Superior temporal gyrus (tissue), 1 donor: ENCODE measurements around the gene DLG1.
"Not testable (repeated sequence)": the region's sequence is repeated elsewhere in the genome, so short reads cannot be mapped to it uniquely, and the experiment has no call there.

Source experiments
- DNase-seq: peaks from one replicate; pipeline ENCODE4 v3.0.0-alpha.2; 2016; ENCODE audit errors: extremely low spot score

Gene DLG1

DNA sequence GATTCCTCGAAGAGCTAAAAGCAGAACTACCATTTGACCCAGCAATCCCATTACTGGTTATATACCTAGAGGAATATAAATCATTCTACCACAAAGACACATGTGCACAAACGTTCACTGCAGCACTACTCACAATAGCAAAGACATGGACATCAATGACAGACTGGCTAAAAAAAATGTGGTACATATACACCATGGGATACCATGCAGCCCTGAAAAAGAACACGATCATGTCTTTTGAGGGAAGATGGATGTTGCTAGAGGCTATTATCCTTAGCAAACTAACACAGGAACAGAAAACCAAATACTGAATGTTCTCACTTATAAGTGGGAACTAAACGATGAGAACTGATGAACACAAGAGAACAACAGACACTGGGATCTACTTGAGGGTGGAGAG is 86.7 kb downstream of the DLG1 start:
- not testable (repeated sequence) for DNase-seq

DNA sequence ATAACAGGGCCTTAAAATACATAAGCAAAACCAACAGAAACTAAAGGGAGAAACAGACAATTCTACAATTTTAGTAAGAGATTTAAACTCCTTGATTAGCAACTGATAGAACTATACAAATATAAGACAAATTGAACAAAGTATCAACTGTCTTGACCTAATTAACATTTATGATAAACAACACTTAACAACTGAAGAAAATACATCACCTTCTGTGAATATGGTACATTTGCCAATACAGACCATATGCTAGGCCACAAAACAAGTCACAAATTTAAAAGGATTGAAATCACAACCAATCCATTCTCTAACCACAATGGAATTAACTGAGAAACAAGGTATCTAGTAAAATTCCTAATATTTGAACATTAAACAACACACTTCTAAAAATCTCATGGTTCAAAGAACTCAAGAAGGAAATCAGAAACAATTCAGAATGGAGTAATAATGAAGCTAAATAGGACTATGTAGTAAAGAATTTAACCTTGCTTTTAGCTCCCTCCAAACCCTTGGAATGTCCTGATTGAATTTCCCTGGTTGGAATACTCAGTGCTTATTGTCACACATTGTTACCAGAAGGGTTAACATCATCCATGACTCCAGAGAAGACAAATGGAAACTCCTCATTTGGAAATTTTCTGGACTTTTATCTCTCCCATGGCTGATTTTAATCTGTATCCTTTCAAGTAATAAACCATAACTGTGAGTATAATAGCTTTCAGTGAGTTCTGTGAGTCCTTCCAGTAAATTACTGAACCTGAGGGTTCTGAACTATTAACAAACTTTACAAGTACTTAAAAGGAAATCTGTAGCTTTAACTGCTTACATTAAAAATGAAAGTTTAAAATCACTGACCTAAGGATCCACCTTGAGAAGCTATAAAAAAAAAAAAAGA is 88.8 kb downstream of the DLG1 start:
- no peak for DNase-seq

DNA sequence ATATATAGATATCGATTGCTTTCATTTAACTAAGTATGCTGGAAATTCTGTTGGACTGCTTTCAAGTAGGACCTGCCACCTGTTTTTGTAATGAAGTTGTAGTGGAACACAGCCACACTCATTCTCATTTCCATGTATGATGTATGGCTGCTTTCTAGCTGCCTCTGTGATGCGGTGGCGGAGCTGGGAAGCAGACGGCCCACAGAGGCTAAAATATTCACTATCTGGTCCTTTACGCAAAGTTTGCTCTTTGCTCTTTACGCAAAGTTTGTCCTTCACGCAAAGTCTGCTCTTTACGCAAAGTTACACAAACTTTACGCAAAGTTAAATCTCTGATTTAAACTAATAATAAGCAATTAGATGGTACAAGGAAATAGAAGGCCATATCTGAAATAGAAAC is 91.5 kb downstream of the DLG1 start:
- no peak for DNase-seq

DNA sequence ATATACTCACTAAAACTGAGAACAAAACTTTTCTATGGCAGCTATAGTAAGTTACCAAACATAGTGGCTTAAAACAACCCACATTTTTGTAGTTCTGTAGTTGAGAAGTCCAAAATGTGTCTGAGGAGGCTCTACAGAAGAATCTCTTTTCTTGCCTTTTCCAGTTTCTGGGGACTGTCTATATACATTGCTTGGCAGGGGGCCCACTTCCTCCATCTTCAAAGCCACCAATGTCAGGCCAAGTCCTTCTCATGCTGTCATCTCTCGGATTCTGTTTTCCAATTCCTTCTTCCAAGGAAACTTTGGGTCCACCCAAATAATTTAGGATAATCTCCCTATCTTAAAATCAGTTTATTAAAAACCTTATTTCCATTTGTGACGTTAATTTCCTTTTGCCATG is 92.7 kb downstream of the DLG1 start:
- no peak for DNase-seq

GRCh38 chr3:197205265-197205664 is 93.1 kb downstream of the DLG1 start:
- no peak for DNase-seq

DNA sequence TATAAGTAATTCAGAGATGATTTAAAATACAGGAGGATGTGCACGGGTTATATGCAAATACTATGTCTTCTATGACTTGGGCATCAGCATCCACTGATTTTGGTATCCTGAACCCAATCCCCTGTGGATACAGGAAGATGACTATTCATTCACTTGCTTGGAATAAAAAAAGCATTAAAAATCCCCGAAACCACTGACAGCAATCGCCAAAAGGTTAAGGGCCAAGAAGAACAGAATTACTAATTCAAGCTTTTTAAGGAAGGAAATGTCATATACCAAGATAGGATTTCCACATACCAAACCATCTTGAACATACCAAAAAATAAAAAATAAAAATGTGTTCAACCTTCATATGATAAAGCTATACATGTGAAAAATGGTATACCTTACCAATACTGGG is 93.7 kb downstream of the DLG1 start:
- DNase-seq, result no peak

DNA sequence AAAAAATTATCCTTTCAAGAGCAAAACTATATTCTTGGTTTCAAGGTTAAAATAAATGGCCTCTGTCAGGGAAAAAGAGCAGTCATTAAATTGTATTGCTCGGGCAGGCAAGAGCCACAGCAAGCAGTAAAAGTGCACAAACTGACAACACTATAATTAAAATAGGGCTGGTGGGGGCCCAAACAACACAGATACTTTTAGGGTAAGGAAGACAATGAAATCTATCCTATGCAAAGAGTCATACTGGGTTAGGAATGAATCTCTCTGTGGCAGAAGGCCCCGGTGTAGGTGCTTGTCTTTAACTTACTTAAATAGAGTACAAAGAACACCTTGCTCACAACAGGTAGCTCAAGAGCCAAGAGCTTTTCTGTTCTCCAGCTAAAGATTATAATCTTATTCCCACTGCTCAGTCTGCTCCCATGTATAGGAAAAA is 94.7 kb downstream of the DLG1 start:
- no peak for DNase-seq

DNA sequence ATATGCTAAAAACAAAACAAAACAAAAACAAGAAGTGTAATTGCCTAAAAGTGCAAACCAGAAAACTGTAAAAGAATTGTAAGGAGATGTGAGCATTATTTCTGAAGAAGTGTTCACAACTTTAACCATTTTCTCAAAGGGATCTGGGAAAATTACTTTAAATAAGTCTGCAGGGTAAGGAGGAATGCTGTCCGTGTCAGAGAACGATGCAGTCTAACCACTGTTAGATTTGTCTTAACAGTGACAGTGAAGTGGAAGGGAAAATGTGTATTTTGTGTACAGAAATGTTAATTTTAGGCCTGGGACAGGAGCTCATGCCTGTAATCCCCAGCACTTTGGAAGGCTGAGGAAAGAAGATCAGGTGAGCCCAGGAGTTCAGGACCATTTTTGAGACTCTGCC is 95.7 kb downstream of the DLG1 start:
- DNase-seq, result no peak

DNA sequence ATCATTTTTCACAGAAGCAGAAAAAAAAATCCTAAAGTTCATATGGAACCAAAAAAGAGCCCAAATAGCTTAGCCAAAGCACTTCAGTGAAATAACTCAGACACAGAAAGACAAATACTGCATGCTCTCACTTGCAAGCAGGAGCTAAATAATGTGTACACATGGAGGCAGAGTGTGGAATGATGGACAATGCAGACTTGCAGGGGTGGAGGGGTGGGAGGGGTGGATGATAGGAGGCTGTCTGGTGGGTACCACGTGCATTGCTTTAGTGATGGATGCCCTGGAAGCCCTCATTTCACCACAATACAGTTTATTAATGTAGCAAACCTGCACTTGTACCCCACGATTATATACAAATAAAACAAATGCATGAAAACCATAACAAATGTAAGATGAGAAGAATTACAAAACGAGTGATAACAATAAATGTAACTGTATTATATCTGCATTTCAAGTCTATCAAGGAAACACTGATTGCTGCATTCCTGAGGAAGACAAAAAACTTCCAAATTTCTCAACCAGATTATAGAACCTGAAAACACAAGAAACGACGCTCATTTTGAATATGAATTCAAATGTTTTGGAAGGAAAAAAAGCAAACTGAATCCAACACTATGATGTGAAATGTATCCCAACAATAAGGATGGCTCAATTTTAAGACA is 96.5 kb downstream of the DLG1 start:
- DNase-seq, result no peak

GRCh38 chr3:197200856-197201255 is 97.6 kb downstream of the DLG1 start:
- not testable (repeated sequence) for DNase-seq

DNA sequence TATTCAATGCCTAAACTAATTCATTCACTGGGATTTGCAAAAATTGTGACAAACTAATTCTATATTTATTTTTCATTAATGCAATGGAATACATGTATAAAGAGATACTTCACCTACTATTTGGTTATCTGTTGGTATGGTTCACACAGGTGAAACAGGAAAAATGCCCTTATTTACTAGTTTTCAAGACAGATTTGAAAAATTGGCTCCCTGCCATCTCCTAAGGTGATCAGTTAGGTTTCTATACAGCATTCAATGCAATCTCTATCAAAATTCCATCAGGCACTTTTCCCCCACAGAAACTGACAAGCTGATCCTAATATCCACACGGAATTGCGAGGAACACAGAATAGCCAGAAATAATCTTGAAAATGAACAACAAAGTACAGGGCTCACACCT is 101.1 kb downstream of the DLG1 start:
- DNase-seq, result no peak

GRCh38 chr3:197196192-197196591 is 102.2 kb downstream of the DLG1 start:
- no peak for DNase-seq

DNA sequence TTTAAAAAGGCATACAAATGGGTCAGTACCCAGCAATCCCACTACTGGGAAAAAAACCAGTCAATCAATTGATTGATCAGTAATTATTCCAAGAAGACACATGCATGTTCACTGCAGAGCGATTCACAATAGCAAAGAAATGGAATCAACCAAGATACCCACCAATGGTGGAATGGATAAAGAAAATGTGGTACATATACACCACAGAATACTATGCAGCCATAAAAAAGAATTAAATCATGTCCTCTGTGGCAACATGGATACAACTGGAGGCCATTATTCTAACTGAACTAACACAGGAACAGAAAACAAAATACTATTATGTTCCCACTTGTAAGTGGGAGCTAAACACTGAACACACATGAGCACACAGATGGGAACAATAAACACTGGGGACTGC is 103.1 kb downstream of the DLG1 start:
- no peak for DNase-seq

DNA sequence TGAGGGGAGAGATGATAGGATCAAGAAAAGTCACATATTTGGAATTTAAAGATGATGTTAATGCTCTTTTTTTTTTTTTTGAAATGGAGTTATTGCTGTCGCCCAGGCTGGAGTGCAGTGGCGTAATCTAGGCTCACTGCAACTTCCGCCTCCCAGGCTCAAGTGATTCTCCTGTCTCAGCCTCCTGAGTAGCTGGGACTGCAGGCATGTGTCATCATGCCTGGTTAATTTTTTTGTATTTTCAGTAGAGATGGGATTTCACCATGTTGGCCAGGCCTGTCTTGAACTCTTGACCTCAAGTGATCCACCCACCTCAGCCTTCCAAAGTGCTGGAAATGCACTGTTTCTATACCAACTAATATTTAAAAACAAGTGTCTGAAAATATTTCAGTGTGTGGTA is 104.7 kb downstream of the DLG1 start:
- not testable (repeated sequence) for DNase-seq

DNA sequence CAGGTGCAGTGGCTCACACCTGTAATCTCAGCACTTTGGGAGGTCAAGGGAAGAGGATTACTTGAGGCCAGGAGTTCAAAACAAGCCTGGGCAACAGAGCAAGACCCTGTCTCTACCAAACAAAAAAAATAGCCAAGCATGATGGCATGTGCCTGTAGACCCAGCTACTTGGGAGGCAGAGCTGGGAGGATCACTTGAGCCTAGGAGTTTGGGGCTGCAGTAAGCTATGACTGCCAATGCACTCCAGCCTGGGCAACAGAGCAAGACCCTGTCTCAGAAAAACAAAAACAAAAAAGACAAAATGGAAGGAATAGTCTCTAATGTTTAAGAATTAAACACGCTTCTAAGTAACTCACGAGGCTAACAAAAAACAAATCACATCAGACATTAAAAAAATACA is 106.5 kb downstream of the DLG1 start:
- no peak for DNase-seq

- DNase-seq, result no peak
Measured at GRCh38 chr3:197189623-197190022, 108.8 kb downstream of the DLG1 start.

DNA sequence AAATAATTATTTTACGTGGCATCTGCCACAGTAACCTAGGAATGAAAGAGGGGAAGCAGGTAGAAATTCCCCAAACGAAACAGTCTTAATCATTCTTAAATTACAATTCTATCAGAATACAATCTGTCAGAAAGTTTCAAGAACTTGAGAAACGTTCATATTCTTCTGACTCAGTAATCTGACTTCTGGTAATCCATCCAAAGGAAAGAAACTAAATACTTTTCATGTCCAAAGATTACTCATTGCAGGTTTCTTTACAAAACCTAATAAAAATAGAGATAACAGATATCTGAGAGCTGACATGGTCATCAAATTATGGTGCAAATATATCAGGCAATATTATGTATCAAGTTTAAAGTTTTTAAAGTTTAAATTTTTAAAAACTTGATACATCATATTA is 109.4 kb downstream of the DLG1 start:
- no peak for DNase-seq

DNA sequence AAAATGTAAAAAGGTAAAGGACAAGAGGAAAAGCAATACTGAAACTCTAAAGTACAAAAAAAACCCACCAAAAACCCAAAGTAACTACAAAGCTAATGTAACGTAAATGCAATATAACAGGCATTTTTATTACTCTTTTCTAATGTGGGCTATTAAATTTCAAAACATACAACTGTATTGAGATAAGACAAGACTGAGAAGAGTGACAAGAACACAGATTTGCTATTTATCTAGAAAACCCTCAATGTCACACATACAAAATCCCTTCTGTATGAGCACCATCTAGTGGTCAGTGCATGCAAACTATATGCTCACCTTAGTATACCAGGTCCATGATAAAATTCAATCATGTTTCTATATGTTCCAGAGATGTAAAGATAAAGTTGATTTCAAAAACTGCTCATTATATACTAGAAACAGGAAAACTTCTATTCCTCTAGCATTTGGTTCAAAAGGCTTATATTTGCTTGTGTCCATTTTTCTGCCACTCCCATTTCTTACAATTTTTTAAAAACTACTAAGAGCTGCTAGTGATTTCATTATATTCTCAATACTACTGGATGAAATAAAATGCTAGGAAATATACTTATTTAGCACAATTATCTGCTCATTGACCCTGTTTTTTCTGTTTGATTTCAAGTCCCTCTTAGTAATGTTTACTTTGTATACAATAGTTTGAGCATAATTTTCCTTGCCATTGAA is 111.4 kb downstream of the DLG1 start:
- DNase-seq, result peak; percentile 90

DNA sequence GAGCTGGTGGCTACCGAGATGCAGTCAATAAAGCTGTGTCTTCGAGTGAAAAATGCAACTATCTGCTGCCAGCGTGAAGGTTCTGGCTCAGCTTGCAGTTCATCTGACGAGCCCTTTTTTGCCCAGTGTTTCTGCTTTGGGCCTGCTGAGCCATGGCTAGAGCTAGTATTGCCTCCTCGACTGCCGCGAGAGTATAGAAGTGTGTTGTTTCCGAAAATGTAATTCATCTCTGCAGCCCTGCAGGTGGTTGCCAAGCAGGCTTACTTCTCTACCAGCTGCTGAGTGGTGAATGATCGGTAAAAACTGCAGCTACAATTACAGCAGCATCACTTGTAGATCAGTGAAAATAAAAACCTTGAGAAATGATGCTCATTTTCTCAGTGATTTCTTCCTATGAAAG is 114.8 kb downstream of the DLG1 start:
- peak; percentile 67 for DNase-seq

DNA sequence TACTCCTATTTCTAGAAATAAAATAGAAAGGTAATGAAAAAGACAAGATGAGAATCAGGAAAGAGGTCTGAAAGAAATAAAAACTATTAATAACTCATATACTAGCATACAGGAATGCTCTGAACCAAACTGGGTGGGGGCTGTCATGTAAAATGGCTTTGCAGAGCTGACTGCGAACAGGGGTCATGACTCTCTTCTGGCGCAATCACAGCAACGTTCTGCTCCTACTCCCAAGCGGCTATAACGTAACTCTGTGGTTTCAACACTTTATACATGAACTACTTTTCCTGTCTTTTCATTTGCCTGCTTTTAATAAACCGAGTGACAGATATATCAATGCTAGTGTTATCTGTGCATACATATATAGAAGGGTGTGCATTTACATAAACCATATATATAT is 116.7 kb downstream of the DLG1 start:
- DNase-seq, result no peak

- DNase-seq, result no peak
Measured at GRCh38 chr3:197178998-197179397, 119.4 kb downstream of the DLG1 start.

DNA sequence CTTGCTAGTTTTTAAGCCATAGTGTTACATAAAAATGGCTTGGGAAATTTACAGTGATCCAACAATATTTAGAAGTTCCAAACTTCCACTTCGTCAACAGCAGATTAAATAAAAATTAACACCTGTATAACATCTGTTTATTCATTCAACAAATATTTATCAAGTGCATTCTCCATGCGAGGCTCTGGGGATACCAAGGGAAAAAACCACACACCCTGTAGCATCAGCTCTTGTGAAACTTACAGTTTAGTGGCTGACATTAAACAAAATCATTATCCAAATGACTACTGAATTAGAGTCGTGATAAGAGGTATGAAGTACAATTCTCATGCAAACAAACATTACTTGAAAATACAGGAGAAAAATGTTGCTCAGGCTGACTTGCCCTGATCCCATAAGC is 122.9 kb downstream of the DLG1 start:
- DNase-seq, result no peak

DNA sequence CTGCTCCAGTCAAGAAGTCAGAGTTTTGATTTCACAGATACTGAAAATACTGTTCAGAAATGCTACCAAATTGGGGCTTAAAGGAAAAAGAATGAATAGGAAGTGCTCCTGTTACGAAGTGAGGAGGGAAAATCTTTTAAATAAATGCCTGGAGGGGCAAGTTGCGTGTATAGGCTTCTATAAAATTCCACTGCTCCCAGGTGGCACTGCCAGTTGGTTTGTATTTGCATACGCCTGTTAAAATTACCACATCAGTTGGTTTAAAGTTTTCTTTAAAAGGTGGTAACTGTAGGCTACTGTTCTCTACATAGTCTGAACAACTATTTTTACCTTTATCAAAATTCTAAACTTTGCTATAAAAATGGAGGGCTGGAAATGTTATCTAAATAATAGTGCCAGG is 123.5 kb downstream of the DLG1 start:
- DNase-seq, result no peak
